ENCODE data around the gene DAPK2. TPM values are rescaled to one million over a fixed set of nuclear protein-coding genes. Genes with fewer than 3 reads are reported as not detected.
A peak's percentile ranks its signal among the peaks of the same experiment; 100 is the strongest.

The DAPK2 gene
- total RNA-seq, 1 donor from 2014 or later: 0.88 TPM

DNA sequence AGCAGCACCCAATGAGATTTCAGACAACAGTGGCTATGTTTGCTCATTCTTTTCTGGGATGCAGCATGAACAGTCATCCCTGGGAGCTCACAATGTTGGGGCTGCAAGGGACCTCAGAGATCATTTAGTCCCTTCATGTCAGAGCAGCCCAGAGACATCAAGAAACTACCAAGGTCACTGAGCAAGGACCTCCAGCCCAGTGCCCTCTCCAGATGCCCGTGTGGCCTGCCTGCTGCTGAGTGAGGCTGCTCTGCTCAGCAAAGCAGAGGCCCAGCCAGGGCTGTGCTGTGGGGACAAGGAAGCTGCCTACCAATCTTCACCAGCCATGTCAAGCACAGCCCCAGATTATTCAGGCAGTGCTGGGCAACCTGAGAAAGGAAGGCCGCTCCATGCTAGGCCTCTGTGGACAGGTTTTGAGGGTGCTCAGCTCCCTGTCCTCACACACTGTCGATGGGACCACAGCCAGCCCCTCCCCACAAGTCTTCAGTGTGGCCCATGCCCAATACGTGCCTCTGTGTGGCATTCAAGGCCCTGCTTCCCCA is 99.7 kb downstream of the DAPK2 start:
- ATAC-seq: no peak
- peak; percentile 39 for DNase-seq (ENCODE audit: low spot score)

DNA sequence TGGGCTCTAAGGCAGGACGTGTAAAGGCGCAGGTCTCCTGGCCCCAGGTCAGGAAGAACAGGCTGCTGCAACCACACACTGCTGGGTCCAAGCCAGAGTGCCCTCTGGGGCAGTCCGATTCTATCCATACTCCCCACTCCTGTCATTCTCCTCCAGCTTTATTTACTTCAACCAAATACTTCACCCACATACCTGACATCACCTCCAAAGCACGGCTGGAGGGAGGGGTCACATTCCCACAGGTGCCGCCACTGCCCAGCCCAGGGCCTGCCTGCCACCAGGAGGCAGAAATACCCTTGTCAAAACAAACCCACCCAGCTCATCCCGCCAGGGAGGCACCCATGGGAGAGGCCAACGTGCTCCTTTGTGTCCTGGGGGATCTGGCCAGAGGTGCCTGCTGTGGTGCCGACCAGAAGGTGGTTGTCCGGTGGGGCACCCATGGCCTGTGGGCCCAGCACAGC is 100.4 kb downstream of the DAPK2 start:
- ATAC-seq (peak; percentile 15), DNase-seq (ENCODE audit: low spot score) (peak; percentile 44)

DNA sequence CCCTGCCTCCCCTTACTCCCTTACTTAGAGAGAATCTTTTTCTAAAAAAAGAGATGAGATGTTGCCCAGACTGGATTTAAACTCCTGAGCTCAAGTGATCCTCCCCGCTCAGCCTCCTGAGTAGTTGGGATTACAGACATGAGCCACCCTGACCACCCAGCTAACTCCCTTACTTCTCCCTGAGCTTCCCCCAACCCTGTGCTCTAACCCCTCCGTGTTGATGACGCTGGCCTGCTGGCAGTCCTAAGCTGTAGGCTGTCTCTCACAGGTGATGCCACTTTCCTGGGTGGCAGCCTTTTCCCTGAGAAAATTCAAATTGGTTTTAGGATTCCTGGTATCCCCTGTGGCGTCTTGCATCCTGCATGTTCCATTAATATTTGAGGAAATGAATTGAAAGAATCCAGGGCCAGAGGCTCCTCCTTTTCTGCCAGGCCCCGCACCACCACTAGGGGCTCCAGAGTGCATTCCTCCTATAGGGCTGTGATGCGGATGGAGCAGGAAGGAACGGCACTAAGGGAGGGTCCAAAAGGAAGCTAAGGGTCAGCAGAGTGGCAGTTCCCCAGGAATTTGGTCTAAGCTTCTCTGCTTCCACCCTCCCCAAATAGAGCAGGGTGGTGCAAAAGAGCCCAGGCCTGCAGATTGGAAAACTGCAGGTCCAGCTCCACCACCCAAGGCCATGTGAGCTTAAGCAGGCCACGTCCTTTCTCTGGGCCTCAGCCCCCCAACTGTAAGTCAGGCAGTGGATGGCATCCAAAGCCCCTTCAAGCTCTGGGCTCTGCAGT is 101.1 kb downstream of the DAPK2 start:
- peak; percentile 96 for ATAC-seq
- DNase-seq (ENCODE audit: low spot score): peak; percentile 70

DNA sequence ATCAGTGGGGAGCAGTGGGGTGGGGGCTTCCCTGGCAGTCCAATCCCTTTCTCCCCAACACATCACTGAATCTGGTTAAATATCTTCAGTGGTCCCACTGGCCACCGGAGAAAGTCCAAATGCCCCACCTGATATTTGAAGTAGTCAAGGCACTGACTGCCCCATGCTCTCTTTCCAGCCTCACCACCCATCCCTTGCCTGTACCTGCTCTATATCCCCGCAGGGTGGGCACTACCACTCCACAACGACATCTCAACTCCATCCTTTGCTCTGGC is 101.7 kb downstream of the DAPK2 start:
- ATAC-seq: no peak
- peak; percentile 29 for DNase-seq (ENCODE audit: low spot score)

DNA sequence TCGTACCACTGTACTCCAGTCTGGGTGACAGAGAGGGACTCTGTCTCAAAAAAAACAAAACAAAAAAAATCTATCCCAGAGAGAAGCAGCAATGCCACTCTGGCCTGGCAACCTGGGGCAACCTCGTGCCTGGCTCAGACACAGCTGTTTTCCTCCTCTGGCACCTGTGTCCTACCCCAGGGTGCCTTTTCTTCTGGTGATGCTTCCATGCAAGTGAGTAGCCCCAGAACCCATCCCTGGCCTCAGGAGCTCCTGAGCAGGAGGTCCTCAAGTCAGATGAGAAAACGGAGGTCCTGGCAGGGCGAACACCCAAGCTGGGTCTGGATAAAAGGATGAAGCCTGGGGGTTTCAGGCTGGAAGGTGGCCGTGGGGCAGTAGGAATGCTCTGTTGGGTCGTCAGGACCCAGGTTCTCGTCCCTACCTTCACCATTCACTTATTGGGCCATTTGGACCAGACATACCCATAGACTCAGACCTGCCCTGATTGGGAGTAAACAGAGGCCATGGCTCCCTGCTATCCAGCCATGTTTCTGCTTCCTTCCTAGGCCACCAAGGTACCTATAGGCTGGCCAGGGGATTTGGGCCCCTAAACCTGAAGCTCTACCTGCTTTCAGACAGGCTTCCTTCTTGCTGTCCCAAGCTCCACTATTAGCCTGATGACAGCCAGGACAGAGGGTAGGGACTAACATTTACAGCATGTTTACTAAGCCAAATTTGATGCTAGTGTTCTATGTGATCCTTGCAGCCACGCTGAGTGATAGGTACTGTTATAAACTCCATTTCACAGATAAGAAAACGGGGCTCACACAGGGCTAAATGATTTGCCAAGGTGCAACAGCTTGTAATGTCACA is 102.2 kb downstream of the DAPK2 start:
- ATAC-seq (no peak), DNase-seq (ENCODE audit: low spot score) (peak; percentile 40)

DNA sequence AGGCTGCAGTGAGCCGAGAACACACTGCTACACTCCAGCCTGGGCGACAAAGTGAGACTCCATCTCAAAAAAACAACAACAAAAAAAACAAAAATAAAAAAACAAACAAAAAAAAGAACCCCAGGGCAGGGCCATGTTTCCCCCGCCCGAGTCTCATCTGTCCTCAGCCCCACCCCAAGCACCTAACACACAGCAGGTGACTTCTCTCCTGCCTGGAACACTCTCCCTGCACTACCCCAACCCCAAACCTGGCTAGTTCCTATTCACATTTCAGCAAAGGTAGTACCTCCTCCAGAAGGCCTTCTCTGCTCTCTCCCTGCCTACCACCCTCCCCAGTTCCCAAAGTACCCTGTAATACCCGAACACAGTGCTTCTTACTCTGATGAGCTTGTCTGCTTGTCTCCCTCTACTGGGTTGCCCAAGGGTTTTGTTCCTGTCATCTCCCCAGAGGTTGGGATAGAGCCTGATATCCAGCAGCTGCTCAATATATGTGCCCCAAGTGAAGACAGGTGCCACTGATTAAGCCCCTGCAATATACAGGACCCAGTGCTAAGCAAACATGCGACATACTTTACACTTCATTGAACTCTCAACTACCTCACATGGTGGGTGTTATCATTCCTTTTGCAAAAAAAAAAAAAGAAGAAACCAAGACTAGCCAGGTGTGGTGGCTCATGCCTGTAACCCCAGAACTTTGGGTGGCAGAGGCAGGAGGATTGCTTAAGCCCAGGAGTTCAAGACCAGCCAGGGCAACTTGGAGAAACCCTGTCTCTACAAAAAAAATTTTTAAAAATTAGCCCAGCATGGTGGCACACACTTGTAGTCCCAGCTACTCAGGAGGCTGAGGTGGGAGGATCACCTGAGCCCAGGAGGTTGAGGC is 103.6 kb downstream of the DAPK2 start:
- DNase-seq (ENCODE audit: low spot score) (peak; percentile 29), ATAC-seq (no peak)

DNA sequence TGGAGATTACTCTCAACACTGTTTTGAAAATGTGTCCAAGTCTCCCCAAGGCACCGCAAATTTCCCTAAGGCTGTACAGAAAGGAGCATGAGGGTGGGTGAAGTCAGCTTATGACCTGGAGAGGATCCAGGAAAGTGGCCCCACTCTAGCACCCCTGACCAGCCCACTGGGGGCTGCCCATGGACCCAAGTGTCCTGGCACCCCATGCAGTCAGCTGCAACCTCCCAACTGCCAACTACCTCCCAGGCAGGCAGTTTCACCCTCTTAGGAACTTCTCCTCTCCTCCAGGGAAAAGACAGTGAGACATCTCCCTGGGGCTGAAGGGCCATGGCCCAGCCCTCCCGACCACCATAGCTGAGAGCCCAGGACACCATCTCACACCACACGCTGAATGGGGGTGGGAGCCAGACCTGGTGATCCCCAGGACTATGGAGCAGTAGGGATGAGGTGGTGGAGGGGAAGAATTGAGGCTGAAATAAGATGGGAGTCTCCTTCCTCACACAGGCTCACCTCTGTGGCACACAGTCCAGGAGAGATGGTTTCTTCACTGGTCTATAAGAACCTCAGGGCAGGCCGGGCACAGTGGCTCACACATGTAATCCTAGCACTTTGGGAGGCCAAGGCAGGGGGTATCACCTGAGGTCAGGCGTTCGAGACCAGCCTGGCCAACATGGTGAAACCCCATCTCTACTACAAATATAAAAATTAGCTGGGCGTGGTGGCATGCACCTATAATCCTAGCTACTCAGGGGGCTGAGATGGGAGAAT is 104.4 kb downstream of the DAPK2 start:
- DNase-seq (ENCODE audit: low spot score) (peak; percentile 40), ATAC-seq (no peak)

DNA sequence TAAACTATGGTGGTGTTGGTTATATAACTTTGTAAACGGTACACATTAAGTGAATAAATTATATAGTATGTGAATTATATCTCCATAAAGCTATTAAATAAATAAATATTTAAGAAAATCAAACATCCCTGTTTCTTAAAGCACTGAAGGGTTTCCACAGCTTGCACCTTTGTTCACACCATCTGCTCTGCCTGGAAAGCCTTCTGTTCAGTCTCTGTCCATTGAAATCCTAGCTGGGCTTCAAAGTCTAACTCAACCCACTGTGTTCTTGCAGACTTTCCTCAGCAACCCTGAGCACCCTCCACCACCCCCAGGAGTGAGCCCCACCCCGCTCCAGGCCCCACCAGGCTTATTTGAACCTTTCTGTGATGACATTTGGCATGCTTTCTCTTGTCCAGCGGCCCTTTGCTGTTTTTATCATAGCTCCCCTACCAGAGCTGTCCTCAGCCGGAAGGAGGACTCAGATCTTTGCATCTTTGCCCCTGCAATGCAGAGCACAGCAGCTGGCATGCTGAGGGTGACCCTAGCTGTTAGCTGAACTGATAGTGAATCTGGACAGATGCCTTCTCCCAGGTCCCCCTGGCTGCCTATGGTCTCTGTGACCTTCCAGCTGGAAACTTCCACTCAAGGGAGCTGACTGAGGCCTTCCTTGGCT is 105.2 kb downstream of the DAPK2 start:
- no peak for ATAC-seq
- peak; percentile 30 for DNase-seq (ENCODE audit: low spot score)

DNA sequence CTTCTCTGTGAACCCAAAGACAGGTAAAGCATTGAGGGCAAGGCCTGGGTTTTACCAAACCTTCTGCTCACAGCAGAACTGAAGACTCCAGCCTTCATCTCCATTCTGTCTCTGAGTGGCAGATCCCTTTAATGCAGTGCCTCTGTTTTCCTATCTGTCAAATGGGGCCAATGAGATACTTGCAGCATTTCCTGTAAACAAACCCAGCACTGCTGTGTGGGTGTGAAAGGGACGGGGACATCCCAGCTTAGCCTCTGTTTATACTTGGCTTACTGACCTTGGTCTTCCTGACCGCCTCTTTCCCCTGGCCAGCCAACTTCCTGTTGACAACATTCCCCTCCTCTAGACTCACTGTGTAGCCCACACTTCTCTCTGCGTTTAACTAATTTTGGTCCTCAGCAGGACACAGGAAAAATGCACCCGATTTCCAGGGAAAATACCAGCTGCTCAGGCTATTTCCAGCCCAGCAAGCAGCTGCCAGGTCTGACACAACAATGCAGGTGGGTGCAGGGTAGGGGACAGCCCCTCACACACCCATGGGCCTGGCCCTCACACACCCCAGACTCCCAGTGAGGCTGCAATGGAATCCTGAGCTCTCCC is 106.7 kb downstream of the DAPK2 start:
- DNase-seq (ENCODE audit: low spot score) (peak; percentile 47), ATAC-seq (peak; percentile 81)

DNA sequence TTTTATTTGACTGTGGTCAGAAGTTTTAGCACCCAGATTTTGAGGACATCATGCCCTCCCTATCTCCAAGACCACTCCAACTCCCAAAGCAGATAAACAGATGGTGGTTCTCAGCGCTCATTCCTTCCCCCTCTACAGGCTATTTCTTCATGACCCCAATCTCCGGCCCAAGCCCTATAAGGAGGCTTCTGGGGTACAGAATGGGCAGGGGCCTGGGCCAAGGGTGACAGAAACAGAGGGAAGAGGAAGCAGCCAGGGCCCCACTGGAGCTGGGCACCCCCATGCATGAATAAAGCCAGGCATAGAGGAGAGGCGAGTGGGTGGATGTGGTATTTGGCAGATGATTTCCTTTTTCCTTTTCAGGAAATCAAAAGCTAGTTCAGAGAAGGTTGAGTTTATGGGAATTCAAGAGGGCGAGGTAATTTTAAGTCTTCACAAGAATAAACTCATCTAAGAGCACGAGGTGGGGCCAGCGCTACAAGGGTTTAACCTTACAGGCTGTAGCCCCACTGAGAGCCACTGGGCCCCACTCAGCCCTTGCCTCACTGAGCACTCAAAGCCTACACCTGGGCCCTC is 107.7 kb downstream of the DAPK2 start:
- peak; percentile 27 for DNase-seq (ENCODE audit: low spot score)
- ATAC-seq: no peak

DNA sequence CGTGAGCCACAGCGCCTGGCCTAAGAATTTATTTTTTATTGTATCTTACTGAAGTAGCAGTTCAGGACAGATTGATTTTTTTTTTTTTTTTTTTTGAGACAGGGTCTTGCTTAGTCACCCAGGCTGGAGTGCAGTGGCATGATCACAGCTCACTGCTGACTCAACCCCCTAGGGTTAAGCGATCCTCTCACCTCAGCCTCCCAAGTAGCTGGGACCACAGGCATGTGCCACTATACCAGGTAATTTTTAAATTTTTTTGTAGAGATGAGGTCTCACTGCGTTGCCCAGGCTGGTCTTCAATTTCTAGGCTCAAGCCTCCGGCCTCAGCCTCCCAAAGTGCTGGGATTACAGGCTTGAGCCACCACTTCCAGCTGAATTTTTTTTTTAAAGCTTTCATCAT is 112.8 kb downstream of the DAPK2 start:
- DNase-seq (ENCODE audit: low spot score) (no peak), ATAC-seq (no peak)

DNA sequence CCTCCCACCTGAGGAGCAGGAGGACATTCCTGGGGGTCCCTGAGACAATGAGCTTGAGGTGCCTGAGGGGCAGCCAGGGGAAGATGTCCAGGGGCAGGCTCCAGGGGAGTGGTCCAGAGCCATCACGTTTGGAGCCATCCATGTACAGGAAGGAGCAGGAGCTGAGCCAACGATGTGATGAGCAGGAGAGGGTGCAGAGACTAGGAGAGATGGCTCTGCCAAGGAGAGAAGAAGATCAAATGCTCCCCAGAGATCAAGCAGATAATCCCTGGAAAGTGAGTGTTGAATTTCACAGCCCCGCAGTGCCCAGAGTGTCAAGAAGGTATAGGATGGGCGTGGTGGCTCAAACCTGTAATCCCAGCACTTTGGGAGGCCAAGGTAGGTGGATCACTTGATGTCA is 114.7 kb downstream of the DAPK2 start:
- DNase-seq (ENCODE audit: low spot score) (no peak), ATAC-seq (no peak)

DNA sequence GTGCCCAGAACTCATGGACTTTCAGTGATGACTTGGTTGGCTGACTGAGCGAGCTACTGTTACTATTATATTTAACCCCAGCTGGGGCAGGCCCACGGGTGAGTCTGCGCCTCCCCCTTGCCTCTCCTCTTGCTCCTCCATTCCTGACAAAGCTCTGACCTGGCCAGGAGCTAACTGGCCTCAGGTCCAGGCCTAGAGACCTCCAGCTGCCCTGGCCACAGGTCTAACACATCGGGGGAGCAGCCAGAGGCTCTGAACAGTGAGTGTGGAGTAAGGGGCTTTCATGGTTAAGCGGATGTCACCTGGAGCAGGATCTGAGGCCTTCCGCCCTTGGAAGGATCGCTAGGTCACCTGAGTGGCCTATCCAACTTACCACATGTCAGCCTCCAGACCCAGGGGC is 116.3 kb downstream of the DAPK2 start:
- ATAC-seq (no peak), DNase-seq (ENCODE audit: low spot score) (no peak)

DNA sequence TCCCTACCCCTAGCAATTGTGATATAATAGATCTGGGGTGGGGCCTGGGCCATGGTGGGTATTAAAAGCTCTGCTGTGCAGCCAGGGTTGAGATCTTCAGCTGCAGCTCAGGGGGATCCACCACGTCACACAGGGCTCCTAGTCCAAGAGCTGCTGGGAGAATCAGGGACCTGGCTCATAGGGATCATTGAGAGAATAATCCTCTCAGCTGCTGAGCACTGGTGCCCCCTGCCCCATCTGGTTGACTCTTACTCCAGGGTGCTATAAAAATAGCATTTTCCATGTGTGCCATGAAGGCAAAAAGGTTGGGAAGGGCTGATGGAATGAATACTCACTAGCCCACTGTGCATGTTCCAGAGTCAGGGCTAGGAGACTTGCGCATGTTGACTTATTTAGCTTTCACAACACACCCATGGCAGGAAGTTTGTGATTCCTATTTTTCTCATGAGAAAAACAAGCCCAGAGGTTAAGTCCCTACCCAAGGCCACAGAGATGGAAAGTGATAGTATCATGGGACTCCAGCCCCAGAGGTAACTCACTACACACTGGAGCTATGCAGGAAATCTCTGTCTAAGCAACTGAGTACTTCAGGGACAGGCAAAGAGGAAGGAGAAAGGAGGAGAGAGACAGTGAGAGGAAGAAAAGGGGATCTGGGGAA is 118.0 kb downstream of the DAPK2 start:
- peak; percentile 31 for ATAC-seq
- DNase-seq (ENCODE audit: low spot score): no peak

DNA sequence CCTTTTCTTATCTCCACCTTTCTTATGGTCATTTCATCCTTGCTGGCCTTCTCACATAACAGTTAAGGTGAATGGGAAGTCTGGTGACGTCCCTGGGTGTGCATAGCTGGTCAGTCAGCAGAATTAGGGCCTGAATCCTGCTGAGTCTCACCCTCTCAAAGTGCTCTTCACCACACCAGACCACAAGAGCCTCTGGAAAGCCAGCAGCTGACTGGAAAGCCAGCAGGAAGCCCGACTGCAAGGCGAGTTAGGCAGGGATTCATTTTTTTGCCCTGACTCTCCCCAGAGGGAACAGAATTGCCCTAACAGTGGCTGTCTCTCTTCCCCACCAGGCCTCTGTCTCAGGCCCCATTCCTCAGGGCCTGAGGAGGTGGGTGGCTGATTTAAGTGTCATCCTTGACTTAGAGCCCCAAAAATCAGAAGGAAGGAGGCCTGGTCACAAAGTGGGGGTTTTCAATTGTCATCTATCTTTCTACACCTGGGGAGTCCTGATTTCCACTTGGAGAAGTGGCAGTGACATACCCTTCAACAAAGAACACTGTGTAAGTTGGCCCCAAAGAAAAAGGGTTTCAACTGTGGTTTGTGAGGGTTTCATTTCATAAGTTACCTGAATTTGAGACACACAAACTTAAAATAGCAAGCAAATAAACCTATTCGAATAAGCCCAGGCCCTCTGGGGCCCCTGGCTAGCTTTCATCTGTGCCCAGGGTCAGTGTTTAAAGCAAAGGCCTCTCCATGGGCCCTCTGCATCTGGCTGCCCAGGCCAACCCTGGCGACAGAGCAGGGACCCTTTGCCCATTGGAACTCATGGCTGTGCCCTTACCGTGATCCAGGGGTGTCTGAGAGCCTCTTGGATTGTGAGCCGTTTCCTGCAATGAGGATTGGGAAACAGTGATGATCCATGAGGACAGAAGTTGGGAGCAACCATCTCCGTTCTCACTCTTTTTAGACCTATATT is 122.0 kb downstream of the DAPK2 start:
- ATAC-seq: no peak
- no peak for DNase-seq (ENCODE audit: low spot score)

DNA sequence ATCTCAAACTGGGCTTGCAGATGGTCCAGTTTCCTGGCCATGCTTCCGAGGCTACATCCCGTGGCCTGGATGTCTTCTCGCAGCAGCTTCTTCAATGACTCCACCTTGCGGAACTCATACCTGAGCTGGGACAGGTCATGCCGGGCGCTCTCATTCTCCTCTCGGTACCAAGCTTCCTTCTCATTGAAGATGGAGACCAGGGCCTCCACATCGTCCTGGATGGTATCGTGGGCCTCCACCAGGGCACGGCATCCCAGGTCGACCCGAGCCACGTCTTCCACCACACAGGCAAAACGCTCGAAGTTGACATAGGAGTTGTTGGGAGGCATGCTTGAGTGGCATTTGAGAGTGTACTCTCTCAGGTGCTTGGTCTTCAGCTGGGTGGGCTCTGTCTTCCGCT is 123.4 kb downstream of the DAPK2 start:
- no peak for ATAC-seq
- DNase-seq (ENCODE audit: low spot score): no peak

DNA sequence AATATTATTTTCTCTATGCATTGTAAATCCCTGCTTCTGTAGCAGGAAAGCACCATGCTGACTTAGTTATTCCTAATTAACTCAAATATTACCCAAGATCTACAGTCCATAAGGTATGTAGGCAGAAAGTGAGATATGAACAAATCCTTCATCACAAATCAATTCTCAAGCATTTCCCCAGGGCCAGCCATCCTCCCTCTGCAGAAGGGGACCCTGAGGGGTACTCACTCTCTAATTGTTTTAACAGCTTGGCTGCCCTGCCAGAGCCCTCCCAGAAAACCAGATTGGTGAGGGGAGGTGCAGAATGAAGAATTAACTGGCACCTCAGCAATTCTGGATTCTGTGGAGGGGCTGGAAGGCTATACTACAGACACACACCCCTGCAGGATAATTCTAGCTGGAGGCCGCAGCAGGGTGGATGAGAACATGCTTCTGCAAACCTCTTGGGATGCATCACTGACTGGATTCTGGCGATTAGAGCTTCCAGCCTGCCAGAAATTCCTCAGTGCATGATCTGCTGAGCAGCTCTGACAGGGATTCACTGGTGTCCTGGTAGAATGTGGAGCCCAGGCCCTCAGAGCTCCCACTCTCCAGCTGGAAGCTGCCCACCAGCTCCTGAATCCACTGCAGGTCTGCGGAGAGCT is 123.9 kb downstream of the DAPK2 start:
- no peak for DNase-seq (ENCODE audit: low spot score)
- ATAC-seq: no peak
